Fibroblast of upper back skin (primary cell): ENCODE data around the gene GDF9.

Source experiments
- DNase-seq: peaks from one replicate; pipeline ENCODE4 v3.0.0-alpha.2; 2013

GDF9 gene

GRCh38 chr5:132866342-132867045 is at the start of gene GDF9, which contains the start of gene UQCRQ:
GDF9 (minus strand) TSS chr5:132866469; CDS start chr5:132864533, 1,936 bp downstream.
UQCRQ (plus strand) TSS chr5:132866642; CDS start chr5:132866882, 240 bp downstream.
- peak; percentile 100 for DNase-seq

GRCh38 chr5:132915681-132916080 is 49.4 kb upstream of the GDF9 start:
- DNase-seq, result no peak

GRCh38 chr5:132909702-132910101 is 43.4 kb upstream of the GDF9 start:
- DNase-seq, result no peak

- DNase-seq, result no peak
Measured at GRCh38 chr5:132907161-132907560, 40.9 kb upstream of the GDF9 start.

GRCh38 chr5:132905938-132906337 is 39.7 kb upstream of the GDF9 start:
- peak; percentile 13 for DNase-seq

- peak; percentile 6 for DNase-seq
Measured at GRCh38 chr5:132901730-132902129, 35.5 kb upstream of the GDF9 start.

GRCh38 chr5:132901036-132901435 is 34.8 kb upstream of the GDF9 start:
- no peak for DNase-seq

- no peak for DNase-seq
Measured at GRCh38 chr5:132898094-132898493, 31.8 kb upstream of the GDF9 start.

- DNase-seq, result no peak
Measured at GRCh38 chr5:132896685-132897084, 30.4 kb upstream of the GDF9 start.

GRCh38 chr5:132895719-132896305 is 29.5 kb upstream of the GDF9 start:
- DNase-seq, result no peak

- no peak for DNase-seq
Measured at GRCh38 chr5:132890817-132891216, 24.5 kb upstream of the GDF9 start.

- DNase-seq, result no peak
Measured at GRCh38 chr5:132889501-132889900, 23.2 kb upstream of the GDF9 start.

- DNase-seq, result no peak
Measured at GRCh38 chr5:132887283-132887682, 21.0 kb upstream of the GDF9 start.

GRCh38 chr5:132886064-132886823 is 20.0 kb upstream of the GDF9 start:
- DNase-seq, result no peak

- no peak for DNase-seq
Measured at GRCh38 chr5:132884548-132884947, 18.3 kb upstream of the GDF9 start.

GRCh38 chr5:132883261-132883834 is 17.1 kb upstream of the GDF9 start:
- peak; percentile 62 for DNase-seq

- peak; percentile 15 for DNase-seq
Measured at GRCh38 chr5:132877938-132878337, 11.7 kb upstream of the GDF9 start.

GRCh38 chr5:132877466-132877865 is 11.2 kb upstream of the GDF9 start:
- no peak for DNase-seq

GRCh38 chr5:132876020-132876759 is 9.9 kb upstream of the GDF9 start:
- peak; percentile 8 for DNase-seq

GRCh38 chr5:132873930-132874271 is 7.6 kb upstream of the GDF9 start:
- no peak for DNase-seq

- DNase-seq, result peak; percentile 6
Measured at GRCh38 chr5:132873119-132873929, 7.1 kb upstream of the GDF9 start, which contains the start of gene LEAP2. LEAP2 (plus strand) TSS chr5:132873668; CDS start chr5:132873695, 27 bp downstream.

GRCh38 chr5:132872788-132873118 is 6.5 kb upstream of the GDF9 start:
- no peak for DNase-seq
